HepG2 (cell line): ENCODE measurements around the gene PEX7. TPM values are rescaled to one million over a fixed set of nuclear protein-coding genes. Genes with fewer than 3 reads are reported as not detected.

ENCODE experiments used
- HMGXB4 ChIP-seq, 2 experiments: sonication (generic) in 1 of 2; formaldehyde crosslinking in 1 of 2; IDR thresholded peaks; 2 replicates each; pipeline versions ENCODE4 v1.4.0 to v1.6.1; 2018 to 2020; ENCODE audit warnings: missing genetic modification reagents in 2 of 2, borderline replicate concordance in 1 of 2, low read depth in 1 of 2, mild to moderate bottlenecking in 1 of 2, missing biosample characterization in 1 of 2
- HOXA3 ChIP-seq: sonication (generic); formaldehyde crosslinking; IDR thresholded peaks from 2 replicates; pipeline ENCODE4 v1.5.0; 2020; ENCODE audit warnings: missing genetic modification reagents
- MTA1 ChIP-seq: sonication (generic); formaldehyde crosslinking; IDR thresholded peaks from 2 replicates; pipeline ENCODE4 v1.4.0; 2020; ENCODE audit warnings: missing genetic modification reagents, mild to moderate bottlenecking, borderline replicate concordance
- MYPOP ChIP-seq: sonication (generic); formaldehyde crosslinking; IDR thresholded peaks from 2 replicates; pipeline ENCODE4 v1.8.1; 2023; ENCODE audit warnings: mild to moderate bottlenecking, moderate library complexity, missing genetic modification reagents
- PBX3 ChIP-seq: sonication (generic); formaldehyde crosslinking; IDR thresholded peaks from 2 replicates; pipeline ENCODE4 v1.8.1; 2023; ENCODE audit warnings: missing genetic modification reagents, inconsistent platforms, borderline replicate concordance
- RAD21 ChIP-seq: fragments of 450-650 bp; formaldehyde crosslinking; IDR thresholded peaks from 2 replicates; pipeline ENCODE4 v1.5.0; 2020; ENCODE audit warnings: mild to moderate bottlenecking
- TBX2 ChIP-seq: sonication (generic); formaldehyde crosslinking; IDR thresholded peaks from 2 replicates; pipeline ENCODE4 v1.5.0; 2020; ENCODE audit warnings: missing genetic modification reagents, mild to moderate bottlenecking, borderline replicate concordance
- ZFX ChIP-seq: sonication (generic); formaldehyde crosslinking; IDR thresholded peaks from 2 replicates; pipeline ENCODE4 v1.4.0; 2020; ENCODE audit warnings: mild to moderate bottlenecking, low read depth, missing genetic modification reagents, moderate library complexity
- ZNF296 ChIP-seq: sonication (generic); formaldehyde crosslinking; conservative IDR thresholded peaks from 2 replicates; pipeline ENCODE4 v1.5.0; 2020; ENCODE audit warnings: mild to moderate bottlenecking, missing genetic modification reagents
- ZNF543 ChIP-seq: sonication (generic); formaldehyde crosslinking; IDR thresholded peaks from 2 replicates; pipeline ENCODE4 v1.4.0; 2020; ENCODE audit warnings: mild to moderate bottlenecking, missing genetic modification reagents
- ZNF768 ChIP-seq: sonication (generic); formaldehyde crosslinking; IDR thresholded peaks from 2 replicates; pipeline ENCODE4 v1.4.0; 2020; ENCODE audit warnings: missing genetic modification reagents
- polyA plus RNA-seq, 8 experiments: library from polyadenylated mRNA; depleted of rRNA in 3 of 8; stranded (reverse) in 7 of 8; unstranded in 1 of 8; fragments of >200 nt; fragmentation: Illumina TruSeq in 4 of 8; extraction: Trizol in 4 of 8; gene quantifications; 2 replicates each; pipeline versions ENCODE4 v1.2.1 to v1.2.3, GENCODE V29; 2011 to 2016; ENCODE audit warnings: low read depth in 4 of 8, missing spikeins in 1 of 8, mixed read lengths in 1 of 8; ENCODE audit not compliant: insufficient read depth in 1 of 8
- total RNA-seq, 5 experiments: library from RNA; depleted of rRNA; stranded (reverse); fragments of >200 nt; fragmentation: Illumina TruSeq; extraction: Trizol; gene quantifications; 2 replicates each; pipeline ENCODE4 v1.2.3, GENCODE V29; 2016; ENCODE audit warnings: low read depth in 1 of 5
- TF ChIP-seq, protein P1 (sequence below): IDR thresholded peaks from 2 replicates; pipeline ENCODE4 v1.6.1; 2016; ENCODE audit warnings: mild to moderate bottlenecking, missing biosample characterization, missing genetic modification reagents
- TF ChIP-seq, protein P2 (sequence below): IDR thresholded peaks from 2 replicates; pipeline ENCODE4 v1.6.1; 2016; ENCODE audit warnings: missing compliant biosample characterization, missing genetic modification reagents, borderline replicate concordance
- TF ChIP-seq, protein P3 (sequence below): sonication (generic); formaldehyde crosslinking; IDR thresholded peaks from 2 replicates; pipeline ENCODE4 v1.4.0; 2020; ENCODE audit warnings: missing genetic modification reagents, mild to moderate bottlenecking, borderline replicate concordance
- TF ChIP-seq, protein P4 (sequence below): sonication (generic); formaldehyde crosslinking; IDR thresholded peaks from 2 replicates; pipeline ENCODE4 v1.5.0; 2020; ENCODE audit warnings: mild to moderate bottlenecking, missing genetic modification reagents, borderline replicate concordance

The PEX7 gene
- total and polyA plus RNA-seq, 2 of the 13 experiments (the other 11 are each of a cell fraction or from before 2014, with no cell fraction given): 0.04 to 0.53 TPM

DNA sequence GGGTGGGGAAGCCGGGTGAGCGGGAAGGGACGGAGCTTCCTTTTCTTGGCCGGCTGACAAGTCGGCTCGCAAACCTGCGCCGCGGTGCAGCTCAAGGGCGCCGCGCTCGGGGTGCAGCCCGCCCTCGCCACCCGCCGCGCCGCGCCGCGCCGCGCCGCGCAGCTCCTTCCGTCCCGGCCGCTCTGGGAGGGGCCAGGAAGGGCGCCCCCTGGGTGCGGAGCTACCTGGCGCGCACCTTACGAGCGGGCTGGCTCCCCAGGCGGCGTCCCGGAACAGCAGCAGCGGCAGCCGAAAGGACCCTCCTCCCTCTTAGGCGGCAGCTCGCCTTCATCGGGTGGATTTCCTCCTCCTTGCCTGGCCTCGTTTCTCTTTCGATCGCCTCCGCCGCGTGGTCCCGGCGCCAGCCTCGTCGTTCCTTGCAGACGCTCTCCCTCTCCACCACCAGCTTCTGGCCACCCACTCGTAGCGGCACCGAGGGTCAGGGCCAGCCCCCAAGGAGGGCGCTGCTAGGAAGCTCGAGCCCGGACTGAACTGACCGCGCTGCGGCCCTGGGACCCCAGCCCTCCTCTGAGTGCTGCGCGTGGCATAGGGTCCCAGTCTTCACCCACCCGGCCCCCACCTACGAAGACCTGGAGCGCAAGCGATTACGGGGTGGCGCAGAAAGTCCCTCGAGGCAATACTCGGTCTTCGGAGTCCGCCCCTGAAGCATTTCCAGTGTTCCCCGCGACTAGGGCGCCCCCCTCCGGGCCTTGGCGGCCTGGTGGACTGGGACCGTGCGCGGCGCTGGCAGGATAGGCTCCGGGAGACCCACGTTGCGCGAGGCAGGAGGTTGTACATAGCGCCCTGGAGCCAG is 29.8 kb upstream of the PEX7 start, which contains the start of gene MAP3K5 (continued):
- TF ChIP-seq PBX3 (CRISPR knock-in tag): no peak
- TF ChIP-seq HMGXB4 (CRISPR knock-in tag; IDR thresholded peaks at IDR 0.05; ENCODE audit: borderline replicate concordance in 1 of 2, low read depth in 1 of 2): peak in 1 of 2 experiments; percentile 52; a peak in 3 of 4 replicates
- peak; percentile 30; the same call in 1 of the 2 replicates for TF ChIP-seq ZFX
- peak; percentile 69; the same call in 1 of the 2 replicates for TF ChIP-seq ZNF768 (CRISPR knock-in tag)
- TF ChIP-seq RAD21 (CRISPR knock-in tag): peak; percentile 70
- TF ChIP-seq, protein P1, sequence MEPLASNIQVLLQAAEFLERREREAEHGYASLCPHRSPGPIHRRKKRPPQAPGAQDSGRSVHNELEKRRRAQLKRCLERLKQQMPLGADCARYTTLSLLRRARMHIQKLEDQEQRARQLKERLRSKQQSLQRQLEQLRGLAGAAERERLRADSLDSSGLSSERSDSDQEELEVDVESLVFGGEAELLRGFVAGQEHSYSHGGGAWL (CRISPR knock-in tag): no peak
- peak; percentile 57; the same call in 1 of the 2 replicates for TF ChIP-seq ZNF543 (CRISPR knock-in tag)
- peak; percentile 63 for TF ChIP-seq TBX2 (CRISPR knock-in tag)
- peak; percentile 86 for TF ChIP-seq MYPOP (CRISPR knock-in tag)
- TF ChIP-seq, protein P2, sequence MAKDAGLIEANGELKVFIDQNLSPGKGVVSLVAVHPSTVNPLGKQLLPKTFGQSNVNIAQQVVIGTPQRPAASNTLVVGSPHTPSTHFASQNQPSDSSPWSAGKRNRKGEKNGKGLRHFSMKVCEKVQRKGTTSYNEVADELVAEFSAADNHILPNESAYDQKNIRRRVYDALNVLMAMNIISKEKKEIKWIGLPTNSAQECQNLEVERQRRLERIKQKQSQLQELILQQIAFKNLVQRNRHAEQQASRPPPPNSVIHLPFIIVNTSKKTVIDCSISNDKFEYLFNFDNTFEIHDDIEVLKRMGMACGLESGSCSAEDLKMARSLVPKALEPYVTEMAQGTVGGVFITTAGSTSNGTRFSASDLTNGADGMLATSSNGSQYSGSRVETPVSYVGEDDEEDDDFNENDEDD (CRISPR knock-in tag): peak; percentile 77; the same call in 1 of the 2 replicates
- TF ChIP-seq MTA1: peak; percentile 82; the same call in 1 of the 2 replicates
- TF ChIP-seq HOXA3 (CRISPR knock-in tag): peak; percentile 59
- TF ChIP-seq, protein P3, sequence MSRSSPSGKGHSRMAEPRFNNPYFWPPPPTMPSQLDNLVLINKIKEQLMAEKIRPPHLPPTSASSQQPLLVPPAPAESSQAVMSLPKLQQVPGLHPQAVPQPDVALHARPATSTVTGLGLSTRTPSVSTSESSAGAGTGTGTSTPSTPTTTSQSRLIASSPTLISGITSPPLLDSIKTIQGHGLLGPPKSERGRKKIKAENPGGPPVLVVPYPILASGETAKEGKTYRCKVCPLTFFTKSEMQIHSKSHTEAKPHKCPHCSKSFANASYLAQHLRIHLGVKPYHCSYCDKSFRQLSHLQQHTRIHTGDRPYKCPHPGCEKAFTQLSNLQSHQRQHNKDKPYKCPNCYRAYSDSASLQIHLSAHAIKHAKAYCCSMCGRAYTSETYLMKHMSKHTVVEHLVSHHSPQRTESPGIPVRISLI (CRISPR knock-in tag): peak; percentile 55; the same call in 1 of the 2 replicates
- TF ChIP-seq ZNF296 (CRISPR knock-in tag): 0 out of 2 replicates have a peak, but pooled peaks have one; percentile 53
- TF ChIP-seq, protein P4, sequence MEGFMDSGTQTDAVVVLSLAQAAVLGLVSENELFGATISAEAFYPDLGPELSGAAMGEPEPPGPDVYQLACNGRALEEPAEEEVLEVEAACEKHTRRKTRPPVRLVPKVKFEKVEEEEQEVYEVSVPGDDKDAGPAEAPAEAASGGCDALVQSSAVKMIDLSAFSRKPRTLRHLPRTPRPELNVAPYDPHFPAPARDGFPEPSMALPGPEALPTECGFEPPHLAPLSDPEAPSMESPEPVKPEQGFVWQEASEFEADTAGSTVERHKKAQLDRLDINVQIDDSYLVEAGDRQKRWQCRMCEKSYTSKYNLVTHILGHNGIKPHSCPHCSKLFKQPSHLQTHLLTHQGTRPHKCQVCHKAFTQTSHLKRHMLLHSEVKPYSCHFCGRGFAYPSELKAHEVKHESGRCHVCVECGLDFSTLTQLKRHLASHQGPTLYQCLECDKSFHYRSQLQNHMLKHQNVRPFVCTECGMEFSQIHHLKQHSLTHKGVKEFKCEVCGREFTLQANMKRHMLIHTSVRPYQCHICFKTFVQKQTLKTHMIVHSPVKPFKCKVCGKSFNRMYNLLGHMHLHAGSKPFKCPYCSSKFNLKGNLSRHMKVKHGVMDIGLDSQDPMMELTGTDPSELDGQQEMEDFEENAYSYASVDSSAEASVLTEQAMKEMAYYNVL (CRISPR knock-in tag): peak; percentile 40; the same call in 1 of the 2 replicates
